DND-41 (cell line): Measurements from ENCODE around the gene WRAP53.

Experiments used
- ATAC-seq: fragments of 200-7000 bp; cut with Tn5 transposase; 3 replicates; pipeline ENCODE4 v1.9.1; 2021; ENCODE audit warnings: low read depth; ENCODE audit not compliant: insufficient read depth
- DNase-seq: peaks from one replicate; pipeline ENCODE4 v3.0.0-alpha.2; 2020
- H2AFZ ChIP-seq: 2 replicates; pipeline ENCODE4 v1.6.0; 2012; ENCODE audit warnings: low read depth, low read length
- H3K27ac ChIP-seq: 2 replicates; pipeline ENCODE4 v1.5.1; 2012; ENCODE audit warnings: low read length, inconsistent platforms
- H3K27me3 ChIP-seq: fragments of 200-600 bp; sonication (generic); 2 replicates; pipeline ENCODE4 v1.6.0; 2012; ENCODE audit warnings: low read length, mild to moderate bottlenecking, inconsistent platforms; ENCODE audit not compliant: insufficient read depth, poor library complexity
- H3K36me3 ChIP-seq: 2 replicates; pipeline ENCODE4 v1.5.1; 2012; ENCODE audit warnings: low read length, inconsistent platforms; ENCODE audit not compliant: insufficient read depth
- H3K4me1 ChIP-seq: 2 replicates; pipeline ENCODE4 v1.5.1; 2012; ENCODE audit warnings: mild to moderate bottlenecking, low read length; ENCODE audit not compliant: insufficient read depth
- H3K4me2 ChIP-seq: 2 replicates; pipeline ENCODE4 v1.6.0; 2012; ENCODE audit warnings: mild to moderate bottlenecking, moderate library complexity, low read length, inconsistent platforms; ENCODE audit not compliant: insufficient read depth
- H3K4me3 ChIP-seq, 2 experiments: fragments of 200-600 bp in 1 of 2; shearing (Covaris generic) in 1 of 2; 2 replicates each; pipeline ENCODE4 v1.5.1; 2012 to 2016; ENCODE audit warnings: inconsistent platforms in 2 of 2, low read length in 2 of 2, mild to moderate bottlenecking in 2 of 2, low read depth in 1 of 2, moderate library complexity in 1 of 2
- H3K79me2 ChIP-seq: 2 replicates; pipeline ENCODE4 v1.6.0; 2012; ENCODE audit warnings: low read length, inconsistent platforms; ENCODE audit not compliant: insufficient read depth
- H3K9ac ChIP-seq: 2 replicates; pipeline ENCODE4 v1.6.0; 2012; ENCODE audit warnings: low read depth, mild to moderate bottlenecking, inconsistent platforms, low read length, moderate library complexity
- H3K9me3 ChIP-seq: 2 replicates; pipeline ENCODE4 v1.5.1; 2012; ENCODE audit warnings: low read length, moderate library complexity, mild to moderate bottlenecking, inconsistent platforms; ENCODE audit not compliant: insufficient read depth, severe bottlenecking
- H4K20me1 ChIP-seq: 2 replicates; pipeline ENCODE4 v1.6.0; 2012; ENCODE audit warnings: low read length; ENCODE audit not compliant: insufficient read depth
- CTCF ChIP-seq: IDR thresholded peaks from 2 replicates; pipeline ENCODE4 v1.5.1; 2012; ENCODE audit warnings: borderline replicate concordance, low read length, moderate library complexity, mild to moderate bottlenecking; ENCODE audit not compliant: poor library complexity, severe bottlenecking; ENCODE audit errors: extremely low read depth
- EZH2 ChIP-seq: IDR thresholded peaks from 3 replicates; pipeline ENCODE4 v1.6.1; 2012; ENCODE audit warnings: borderline replicate concordance, low read depth, mild to moderate bottlenecking, moderate library complexity, low read length, inconsistent platforms; ENCODE audit not compliant: severe bottlenecking

The WRAP53 gene

GRCh38 chr17:7674934-7675333, 13.3 kb upstream of the WRAP53 start:
- H2AFZ ChIP-seq, result no peak overlapping the region
- H3K36me3 ChIP-seq, result peaks cover 77% of the 10 kb centered on the region
- peaks cover 27% of the 10 kb centered on the region for H3K79me2 ChIP-seq
- no peak for TF ChIP-seq EZH2
- no peak for TF ChIP-seq CTCF
- no peak for DNase-seq
- peaks cover 7% of the 10 kb centered on the region for H3K9me3 ChIP-seq
- no peak overlapping the region for H3K9ac ChIP-seq
- H4K20me1 ChIP-seq, result peaks cover 29% of the 10 kb centered on the region
- no peak for ATAC-seq
- H3K4me2 ChIP-seq, result no peak overlapping the region
- H3K4me1 ChIP-seq, result no peaks in the 10 kb centered on the region
- no peak overlapping the region for H3K27ac ChIP-seq
- H3K27me3 ChIP-seq, result no peaks in the 10 kb centered on the region
- no peak overlapping the region for H3K4me3 ChIP-seq

- no peaks in the 10 kb centered on the region for H3K4me1 ChIP-seq
- no peak overlapping the region for H3K9ac ChIP-seq
- TF ChIP-seq CTCF (no peak), EZH2 (no peak)
- no peak overlapping the region for H2AFZ ChIP-seq
- no peak overlapping the region for H3K4me3 ChIP-seq
- no peak overlapping the region for H3K27ac ChIP-seq
- H3K79me2 ChIP-seq, result peaks cover 41% of the 10 kb centered on the region
- H3K4me2 ChIP-seq, result no peak overlapping the region
- DNase-seq, result no peak
- no peaks in the 10 kb centered on the region for H3K27me3 ChIP-seq
- no peak for ATAC-seq
- peaks cover 7% of the 10 kb centered on the region for H3K9me3 ChIP-seq
- H3K36me3 ChIP-seq, result peaks cover 61% of the 10 kb centered on the region
- peaks cover 32% of the 10 kb centered on the region for H4K20me1 ChIP-seq
Observed at GRCh38 chr17:7676533-7676932, 11.7 kb upstream of the WRAP53 start.

GRCh38 chr17:7677388-7678067, 10.7 kb upstream of the WRAP53 start:
- Histone ChIP-seq H3K36me3 (peaks cover 57% of the 10 kb centered on the region), H2AFZ (no peak overlapping the region), H3K4me1 (no peaks in the 10 kb centered on the region), H4K20me1 (peaks cover 35% of the 10 kb centered on the region), H3K9me3 (peaks cover 7% of the 10 kb centered on the region), H3K79me2 (peaks cover 49% of the 10 kb centered on the region), H3K9ac (no peak overlapping the region), H3K4me3 (no peak overlapping the region), H3K27ac (no peak overlapping the region), H3K4me2 (no peak overlapping the region), H3K27me3 (no peaks in the 10 kb centered on the region)
- DNase-seq (no peak), ATAC-seq (no peak)
- TF ChIP-seq EZH2 (no peak), CTCF (no peak)
